Loucy (cell line): ENCODE measurements around the gene CARF.

Source experiments
- H2AFZ ChIP-seq: fragments of 200-600 bp; sonication (generic); 2 replicates; pipeline ENCODE4 v1.6.0; 2016; ENCODE audit warnings: antibody characterized with exemption, mild to moderate bottlenecking, low read length, moderate library complexity
- H3F3A ChIP-seq: fragments of 200-600 bp; 2 replicates; pipeline ENCODE4 v1.6.0; 2016; ENCODE audit warnings: antibody characterized with exemption, low read depth, mild to moderate bottlenecking
- H3K27me3 ChIP-seq: fragments of 200-600 bp; sonication (generic); 2 replicates; pipeline ENCODE4 v1.6.1; 2014; ENCODE audit warnings: low read length, mild to moderate bottlenecking; ENCODE audit not compliant: insufficient read depth, poor library complexity, severe bottlenecking
- H3K36me3 ChIP-seq: fragments of 200-600 bp; sonication (generic); 2 replicates; pipeline ENCODE4 v1.6.1; 2016; ENCODE audit warnings: low read length; ENCODE audit not compliant: insufficient read depth
- H3K4me1 ChIP-seq: fragments of 200-600 bp; sonication (generic); 2 replicates; pipeline ENCODE4 v1.5.1; 2014; ENCODE audit warnings: low read length, mild to moderate bottlenecking; ENCODE audit not compliant: insufficient read depth, poor library complexity, severe bottlenecking
- H3K4me2 ChIP-seq: fragments of 200-600 bp; sonication (generic); 2 replicates; pipeline ENCODE4 v1.6.0; 2014; ENCODE audit warnings: antibody characterized with exemption, low read length, low read depth, mild to moderate bottlenecking; ENCODE audit not compliant: poor library complexity, severe bottlenecking
- H3K4me3 ChIP-seq: fragments of 200-600 bp; sonication (generic); 2 replicates; pipeline ENCODE4 v1.5.1; 2014; ENCODE audit warnings: low read length, mild to moderate bottlenecking, mixed read lengths; ENCODE audit not compliant: poor library complexity, severe bottlenecking
- H3K79me2 ChIP-seq: fragments of 200-600 bp; sonication (generic); 2 replicates; pipeline ENCODE4 v1.6.1; 2014; ENCODE audit warnings: low read length; ENCODE audit not compliant: insufficient read depth
- H3K9ac ChIP-seq: fragments of 200-600 bp; sonication (generic); 2 replicates; pipeline ENCODE4 v1.6.0; 2014; ENCODE audit warnings: mild to moderate bottlenecking, low read depth, low read length, moderate library complexity; ENCODE audit not compliant: poor library complexity, severe bottlenecking
- H3K9me2 ChIP-seq: fragments of 200-600 bp; sonication (generic); replicated peaks from 2 replicates; pipeline ENCODE4 v1.6.1; 2016; ENCODE audit warnings: low read depth, low read length, mixed read lengths
- H3K9me3 ChIP-seq: fragments of 200-600 bp; sonication (generic); 2 replicates; pipeline ENCODE4 v1.6.1; 2014; ENCODE audit warnings: mild to moderate bottlenecking, antibody characterized with exemption, low read length, low read depth; ENCODE audit not compliant: insufficient read depth
- H4K20me1 ChIP-seq: fragments of 200-600 bp; sonication (generic); 2 replicates; pipeline ENCODE4 v1.6.0; 2014; ENCODE audit warnings: antibody characterized with exemption, low read length, mild to moderate bottlenecking; ENCODE audit not compliant: insufficient read depth, poor library complexity, severe bottlenecking
- CTCF ChIP-seq: fragments of 200-600 bp; sonication (generic); conservative IDR thresholded peaks from 2 replicates; pipeline ENCODE4 v1.5.1; 2014; ENCODE audit warnings: mild to moderate bottlenecking, antibody characterized with exemption, low read length
- EZH2phosphoT487 ChIP-seq: fragments of 200-600 bp; IDR thresholded peaks from 2 replicates; pipeline ENCODE4 v1.6.1; 2018; ENCODE audit warnings: antibody characterized with exemption, mild to moderate bottlenecking, moderate library complexity, borderline replicate concordance

Gene CARF

GRCh38 chr2:202877699-202878098 lies 34.4 kb upstream of the CARF start:
- Histone ChIP-seq H3F3A (peaks cover 5% of the 10 kb centered on the region; the same call in 1 of the 2 replicates), H3K79me2 (no peaks in the 10 kb centered on the region), H3K4me2 (no peak overlapping the region), H3K9ac (no peak overlapping the region), H3K9me2 (no peaks in the 10 kb centered on the region), H3K9me3 (no peaks in the 10 kb centered on the region), H4K20me1 (no peaks in the 10 kb centered on the region), H3K27me3 (no peaks in the 10 kb centered on the region), H3K36me3 (peaks cover 14% of the 10 kb centered on the region; the same call in 1 of the 2 replicates), H3K4me1 (no peaks in the 10 kb centered on the region), H3K4me3 (no peak overlapping the region), H2AFZ (no peak overlapping the region)
- TF ChIP-seq CTCF, result no peak
- no peak for TF ChIP-seq EZH2phosphoT487

GRCh38 chr2:202881570-202881969 lies 30.5 kb upstream of the CARF start:
- TF ChIP-seq EZH2phosphoT487 (no peak), CTCF (no peak)
- Histone ChIP-seq H3K4me1 (peaks cover 9% of the 10 kb centered on the region), H3K9me3 (no peaks in the 10 kb centered on the region), H3K36me3 (peaks cover 32% of the 10 kb centered on the region; the same call in 1 of the 2 replicates), H3K79me2 (no peaks in the 10 kb centered on the region), H3K4me2 (no peak overlapping the region), H4K20me1 (no peaks in the 10 kb centered on the region), H3K4me3 (no peak overlapping the region), H3K9me2 (no peaks in the 10 kb centered on the region), H3F3A (no peaks in the 10 kb centered on the region), H2AFZ (no peak overlapping the region), H3K9ac (no peak overlapping the region), H3K27me3 (no peaks in the 10 kb centered on the region)

- Histone ChIP-seq H3K4me3 (no peak overlapping the region), H3K9me2 (no peaks in the 10 kb centered on the region), H4K20me1 (no peaks in the 10 kb centered on the region), H3K79me2 (no peaks in the 10 kb centered on the region), H2AFZ (no peak overlapping the region), H3F3A (no peaks in the 10 kb centered on the region), H3K4me2 (no peak overlapping the region), H3K9ac (no peak overlapping the region), H3K36me3 (peaks cover 46% of the 10 kb centered on the region; the same call in 1 of the 2 replicates), H3K9me3 (no peaks in the 10 kb centered on the region), H3K4me1 (peaks cover 9% of the 10 kb centered on the region), H3K27me3 (no peaks in the 10 kb centered on the region)
- TF ChIP-seq CTCF (peak; percentile 41), EZH2phosphoT487 (no peak)
These were observed 27.9 kb upstream of the CARF start for GRCh38 chr2:202883987-202884675.
